C4-2B (cell line): Measurements from ENCODE around the gene CHST11.

Source experiments
- ZFX ChIP-seq: fragments of 450-650 bp; IDR thresholded peaks from 2 replicates; pipeline ENCODE4 v1.6.1; 2017
- TF ChIP-seq, protein P1 (sequence below): fragments of 450-650 bp; conservative IDR thresholded peaks from 2 replicates; pipeline ENCODE4 v1.5.1; 2017; ENCODE audit warnings: mild to moderate bottlenecking

DNA sequence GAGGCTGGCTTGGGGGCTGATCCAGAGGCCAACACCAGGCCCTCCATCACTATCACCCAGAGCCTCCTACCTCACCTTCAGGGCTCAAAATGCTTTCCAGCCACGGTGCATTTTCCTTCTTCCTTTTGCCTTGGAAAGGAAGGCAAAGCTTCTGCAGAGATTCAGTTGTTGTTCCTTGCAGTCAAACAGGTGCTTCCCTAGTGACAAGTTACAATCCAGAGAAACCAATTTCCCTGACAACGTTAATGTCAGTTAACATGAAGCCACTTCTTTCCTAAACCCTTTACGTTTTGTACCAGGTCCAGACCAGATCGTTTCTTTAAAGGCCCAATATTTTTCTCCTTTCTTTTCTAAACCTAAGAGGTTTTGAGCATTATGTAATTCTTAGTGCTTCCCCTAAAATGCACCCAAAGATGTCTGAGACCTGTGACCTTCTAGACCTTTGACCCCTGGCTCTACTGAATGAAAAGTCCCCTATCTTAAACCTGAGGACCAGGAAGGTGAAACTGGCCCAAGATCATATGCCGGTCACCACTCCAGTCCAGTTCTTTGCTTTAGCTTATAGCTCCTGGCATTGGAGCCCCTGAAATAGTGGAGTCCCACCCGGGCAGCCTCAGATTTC lies 289.8 kb downstream of the CHST11 start:
- TF ChIP-seq, protein P1, sequence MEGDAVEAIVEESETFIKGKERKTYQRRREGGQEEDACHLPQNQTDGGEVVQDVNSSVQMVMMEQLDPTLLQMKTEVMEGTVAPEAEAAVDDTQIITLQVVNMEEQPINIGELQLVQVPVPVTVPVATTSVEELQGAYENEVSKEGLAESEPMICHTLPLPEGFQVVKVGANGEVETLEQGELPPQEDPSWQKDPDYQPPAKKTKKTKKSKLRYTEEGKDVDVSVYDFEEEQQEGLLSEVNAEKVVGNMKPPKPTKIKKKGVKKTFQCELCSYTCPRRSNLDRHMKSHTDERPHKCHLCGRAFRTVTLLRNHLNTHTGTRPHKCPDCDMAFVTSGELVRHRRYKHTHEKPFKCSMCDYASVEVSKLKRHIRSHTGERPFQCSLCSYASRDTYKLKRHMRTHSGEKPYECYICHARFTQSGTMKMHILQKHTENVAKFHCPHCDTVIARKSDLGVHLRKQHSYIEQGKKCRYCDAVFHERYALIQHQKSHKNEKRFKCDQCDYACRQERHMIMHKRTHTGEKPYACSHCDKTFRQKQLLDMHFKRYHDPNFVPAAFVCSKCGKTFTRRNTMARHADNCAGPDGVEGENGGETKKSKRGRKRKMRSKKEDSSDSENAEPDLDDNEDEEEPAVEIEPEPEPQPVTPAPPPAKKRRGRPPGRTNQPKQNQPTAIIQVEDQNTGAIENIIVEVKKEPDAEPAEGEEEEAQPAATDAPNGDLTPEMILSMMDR, result no peak
- TF ChIP-seq ZFX, result no peak
